Spinal cord (tissue), 10 donors: ENCODE measurements around the gene SYCE3. TPM values are rescaled to one million over a fixed set of nuclear protein-coding genes. Genes with fewer than 3 reads are reported as not detected.

Experiments used
- DNase-seq, 6 donors: peaks; one replicate each; pipeline versions ENCODE4 v3.0.0 to v3.0.0-alpha.2; 2013 to 2015; ENCODE audit warnings: low spot score in 6 of 6, low read depth in 4 of 6
- H3K27ac ChIP-seq: one replicate; pipeline ENCODE4 v1.5.1; 2013; ENCODE audit warnings: low read depth, low read length, control low read depth
- H3K27me3 ChIP-seq: one replicate; pipeline ENCODE4 v1.6.1; 2013; ENCODE audit warnings: low read length; ENCODE audit not compliant: control insufficient read depth, insufficient read depth
- H3K36me3 ChIP-seq: one replicate; pipeline ENCODE4 v1.6.1; 2013; ENCODE audit warnings: low read length; ENCODE audit not compliant: control insufficient read depth, insufficient read depth
- H3K4me1 ChIP-seq: one replicate; pipeline ENCODE4 v1.6.1; 2013; ENCODE audit warnings: low read length; ENCODE audit not compliant: control insufficient read depth, insufficient read depth
- H3K4me3 ChIP-seq: one replicate; pipeline ENCODE4 v1.5.1; 2013; ENCODE audit warnings: low read depth, low read length, control low read depth
- H3K9me3 ChIP-seq: one replicate; pipeline ENCODE4 v1.6.1; 2013; ENCODE audit warnings: low read length; ENCODE audit not compliant: control insufficient read depth, insufficient read depth
- WGBS: methylation state at CpG from one replicate; pipeline ENCODE4 v1.1.5; 2013; ENCODE audit warnings: missing lambda C conversion rate; ENCODE audit not compliant: insufficient coverage; 5-methylcytosine and 5-hydroxymethylcytosine counted together
- polyA plus RNA-seq, 2 donors: library from polyadenylated mRNA; unstranded; fragments of 120-200 nt; gene quantifications; one replicate each; pipeline ENCODE4 v1.2.1, GENCODE V29; 2013; ENCODE audit not compliant: insufficient read length in 2 of 2
- total RNA-seq, 2 donors: library from RNA; depleted of rRNA in 1 of 2; stranded (reverse); fragments of 120-200 nt in 1 of 2; fragments of >200 nt in 1 of 2; gene quantifications; one replicate each; pipeline versions ENCODE4 v1.2.3 to v1.2.4, GENCODE V29; 2013 to 2014
- donor health status: healthy.

Gene SYCE3
- total and polyA plus RNA-seq, 4 donors: 0.66 TPM; not detected in 3

DNA sequence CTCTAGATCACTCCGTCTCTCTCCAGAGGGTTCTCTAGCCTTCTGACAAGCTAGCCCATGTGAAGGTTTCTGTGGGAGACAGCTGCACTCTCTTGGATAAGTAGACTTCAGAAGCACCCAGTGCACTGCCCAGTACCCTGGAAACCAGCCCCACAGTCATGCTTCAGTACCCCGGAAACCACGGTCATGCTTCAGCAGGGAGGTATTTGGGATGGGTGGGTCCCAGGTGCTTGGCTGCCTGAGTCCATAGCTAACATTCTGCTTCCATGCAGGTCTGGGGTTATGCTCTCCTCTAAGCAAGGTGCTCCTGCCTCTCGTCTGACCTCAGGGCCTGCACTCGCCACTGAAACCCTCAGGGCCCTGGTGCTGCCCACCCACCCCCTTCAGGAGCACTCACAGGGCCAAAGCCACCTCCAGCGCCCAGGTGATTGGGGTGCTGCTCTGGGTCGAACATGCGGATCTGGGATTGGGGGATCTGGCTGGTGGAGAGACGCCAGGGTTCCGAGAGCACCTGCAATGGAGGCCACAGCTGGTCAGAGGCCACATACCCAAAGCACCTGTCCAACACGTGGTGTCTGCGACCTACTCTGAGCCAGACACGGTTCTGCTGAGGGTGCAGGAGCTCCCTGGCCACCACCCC is 7.3 kb upstream of the SYCE3 start:
- Histone ChIP-seq H3K27ac (no peak overlapping the region), H3K4me3 (no peak overlapping the region), H3K27me3 (no peaks in the 10 kb centered on the region), H3K9me3 (no peaks in the 10 kb centered on the region), H3K36me3 (peaks cover 67% of the 10 kb centered on the region), H3K4me1 (peaks cover 14% of the 10 kb centered on the region)
- WGBS: 91% methylated on average over 13 of the region's 13 CpGs
- no peak for DNase-seq

- Histone ChIP-seq H3K9me3 (no peaks in the 10 kb centered on the region), H3K4me3 (no peak overlapping the region), H3K27ac (no peak overlapping the region), H3K27me3 (no peaks in the 10 kb centered on the region), H3K4me1 (peaks cover 12% of the 10 kb centered on the region), H3K36me3 (peaks cover 61% of the 10 kb centered on the region)
- DNase-seq: no peak
- 86% methylated on average over 7 of the region's 8 CpGs for WGBS
Observed at GRCh38 chr22:50569041-50569459, 6.3 kb upstream of the SYCE3 start.

DNA sequence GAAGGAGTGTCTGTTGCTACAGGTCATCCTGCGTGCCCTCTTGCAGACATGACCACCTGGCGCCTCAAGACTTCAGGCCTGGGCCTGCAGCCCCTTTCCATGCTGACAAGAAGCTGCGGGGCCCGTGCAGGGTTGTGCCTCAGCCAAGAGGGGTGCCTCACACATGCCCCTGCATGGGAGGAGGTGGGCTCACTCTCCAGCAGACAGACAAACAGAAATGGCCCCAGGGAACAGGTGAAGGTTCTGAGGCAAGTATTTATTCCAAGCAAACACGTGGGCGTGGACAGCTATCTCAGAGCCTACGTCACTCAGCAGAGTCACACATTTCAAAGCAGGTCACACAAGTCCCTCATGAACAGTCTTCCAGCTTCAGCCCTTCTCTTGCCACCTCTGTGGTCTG is 5.9 kb upstream of the SYCE3 start:
- Histone ChIP-seq H3K4me3 (no peak overlapping the region), H3K36me3 (peaks cover 57% of the 10 kb centered on the region), H3K4me1 (peaks cover 12% of the 10 kb centered on the region), H3K27ac (no peak overlapping the region), H3K9me3 (no peaks in the 10 kb centered on the region), H3K27me3 (no peaks in the 10 kb centered on the region)
- 91% methylated on average over 4 of the region's 7 CpGs for WGBS
- no peak for DNase-seq

DNA sequence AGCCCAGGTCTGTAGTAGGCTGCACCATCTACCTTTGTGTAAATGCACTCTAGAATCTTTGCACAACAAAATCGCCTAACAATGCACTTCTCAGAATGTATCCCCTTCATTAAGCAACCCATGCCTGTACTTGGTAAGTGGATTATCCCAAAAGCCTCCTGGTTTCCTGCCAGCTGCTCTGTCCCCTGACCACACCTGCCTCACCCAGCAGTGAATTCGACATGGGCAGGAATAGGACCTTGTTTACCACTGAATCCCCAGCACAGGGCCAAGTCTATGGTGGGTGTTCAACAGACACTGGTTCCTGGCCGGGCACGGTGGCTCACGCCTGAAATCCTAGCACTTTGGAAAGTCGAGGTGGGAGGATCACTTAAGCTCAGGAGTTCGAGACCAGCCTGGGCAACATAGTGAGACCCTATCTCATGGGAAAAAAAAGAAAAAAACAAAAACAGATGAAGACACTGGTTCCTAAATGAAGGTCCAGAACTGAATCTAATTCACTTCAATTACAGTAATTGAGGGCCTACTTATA is 5.1 kb upstream of the SYCE3 start:
- WGBS: 93% methylated on average over 6 of the region's 7 CpGs
- peaks cover 48% of the 10 kb centered on the region for H3K36me3 ChIP-seq

DNA sequence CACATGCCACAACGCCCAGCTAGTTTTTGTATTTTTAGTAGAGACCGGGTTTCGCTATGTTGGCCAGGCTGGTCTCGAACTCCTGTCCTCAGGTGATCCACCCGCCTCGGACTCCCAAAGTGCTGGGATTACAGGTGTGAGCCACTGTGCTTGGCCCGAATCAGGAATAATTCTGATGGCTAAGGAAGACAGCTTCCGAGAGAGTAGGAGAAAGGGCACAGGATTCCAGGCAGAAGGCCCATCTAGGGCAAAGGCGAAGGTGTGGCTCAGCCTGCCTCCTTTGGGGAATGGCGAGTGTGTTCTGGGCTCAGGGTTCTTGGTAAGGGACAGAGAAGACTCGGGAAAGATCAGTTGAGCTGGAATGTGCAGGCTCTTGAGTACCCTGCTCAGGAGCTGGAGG is 1.6 kb upstream of the SYCE3 start:
- no peak overlapping the region for H3K27ac ChIP-seq
- 87% methylated on average over 9 of the region's 11 CpGs for WGBS
- no peaks in the 10 kb centered on the region for H3K27me3 ChIP-seq
- H3K9me3 ChIP-seq: no peaks in the 10 kb centered on the region
- peaks cover 15% of the 10 kb centered on the region for H3K4me1 ChIP-seq
- DNase-seq: no peak
- peaks cover 14% of the 10 kb centered on the region for H3K36me3 ChIP-seq
- H3K4me3 ChIP-seq: no peak overlapping the region

More for the DNA sequence above, 5.1 kb upstream of the SYCE3 start:
- no peak for DNase-seq
- no peak overlapping the region for H3K4me3 ChIP-seq
- no peak overlapping the region for H3K27ac ChIP-seq
- no peaks in the 10 kb centered on the region for H3K27me3 ChIP-seq
- peaks cover 15% of the 10 kb centered on the region for H3K4me1 ChIP-seq
- H3K9me3 ChIP-seq: no peaks in the 10 kb centered on the region

- Histone ChIP-seq H3K4me1 (peaks cover 15% of the 10 kb centered on the region), H3K9me3 (no peaks in the 10 kb centered on the region), H3K4me3 (peak overlapping the region; percentile 79), H3K27ac (no peak overlapping the region), H3K36me3 (peaks cover 7% of the 10 kb centered on the region), H3K27me3 (no peaks in the 10 kb centered on the region)
- WGBS: 17% methylated on average over 15 of the region's 17 CpGs
- peak in 1 of 6 donors; percentile 27 for DNase-seq
Observed at GRCh38 chr22:50563413-50564160, 868 bp upstream of the SYCE3 start.

DNA sequence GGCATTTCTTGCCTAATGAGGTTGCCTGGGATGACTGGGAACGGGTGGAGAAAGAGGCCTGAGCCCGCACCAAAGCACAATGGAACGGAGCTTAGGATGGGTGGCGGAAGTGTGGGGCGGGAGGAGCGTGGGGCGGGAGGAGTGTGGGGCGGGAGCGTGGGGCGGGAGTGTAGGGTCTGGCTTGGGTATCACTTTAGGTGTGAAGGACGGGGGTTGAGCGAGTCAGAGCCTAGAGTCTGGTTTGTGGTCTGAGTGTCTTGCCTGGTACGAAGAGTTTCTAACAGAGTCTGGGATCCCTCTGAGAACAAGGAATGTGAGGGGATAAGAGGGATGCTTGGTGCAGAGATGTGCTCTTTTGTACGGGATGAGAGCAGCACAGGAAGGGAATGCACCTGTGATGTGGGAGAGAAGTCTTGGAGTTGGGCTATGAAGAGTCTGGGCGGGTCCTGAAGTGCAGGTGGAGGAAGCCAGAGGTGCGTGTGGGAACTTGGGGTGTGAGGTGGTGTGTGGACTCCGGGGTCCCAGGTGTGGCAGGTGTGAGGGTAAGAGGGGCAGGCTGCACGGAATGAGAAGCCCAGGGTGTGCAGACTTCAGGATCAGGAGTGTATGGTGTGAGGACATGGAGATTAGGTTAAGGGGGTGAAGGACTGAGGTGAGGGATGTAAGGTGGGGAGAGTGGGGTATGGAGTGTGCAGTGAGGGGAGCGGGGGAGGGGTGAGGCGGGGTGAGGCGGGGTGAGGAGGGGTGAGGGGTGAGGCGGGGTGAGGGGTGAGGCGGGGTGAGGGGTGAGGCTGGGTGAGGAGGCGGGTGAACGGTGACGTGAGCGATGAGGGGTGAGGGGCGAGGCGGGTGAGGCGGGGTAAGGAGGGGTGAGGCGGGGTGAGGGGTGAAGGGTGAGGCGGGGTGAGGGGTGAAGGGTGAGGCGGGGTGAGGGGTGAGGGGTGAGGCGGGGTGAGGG is 1.0 kb downstream of the SYCE3 start:
- no peaks in the 10 kb centered on the region for H3K9me3 ChIP-seq
- H3K4me3 ChIP-seq: no peak overlapping the region
- no peaks in the 10 kb centered on the region for H3K27me3 ChIP-seq
- 70% methylated on average over 18 of the region's 34 CpGs for WGBS
- peaks cover 15% of the 10 kb centered on the region for H3K4me1 ChIP-seq
- no peak for DNase-seq
- H3K36me3 ChIP-seq: no peaks in the 10 kb centered on the region
- no peak overlapping the region for H3K27ac ChIP-seq

DNA sequence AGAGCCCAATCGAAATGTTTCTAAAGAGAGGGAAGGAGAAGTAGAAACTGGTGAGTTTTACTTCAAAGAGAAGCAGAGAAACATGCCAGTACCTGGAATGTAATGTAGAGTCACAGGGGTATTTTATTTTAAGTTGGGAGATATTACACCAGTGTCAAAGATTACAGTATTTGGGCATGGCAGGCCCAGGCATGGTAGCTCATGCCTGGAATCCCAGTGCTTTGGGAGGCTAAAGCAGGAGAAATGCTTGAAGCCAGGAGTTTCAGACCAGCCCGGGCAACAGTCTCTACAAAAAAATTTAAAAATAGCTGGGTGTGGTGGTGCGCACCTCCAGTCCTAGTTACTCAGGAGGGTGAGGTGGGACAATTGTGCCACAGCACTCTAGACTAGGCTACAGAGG is 2.7 kb downstream of the SYCE3 start:
- WGBS: 87% methylated on average over 1 of the region's 3 CpGs
- no peaks in the 10 kb centered on the region for H3K9me3 ChIP-seq
- H3K4me3 ChIP-seq: no peak overlapping the region
- H3K27ac ChIP-seq: no peak overlapping the region
- H3K4me1 ChIP-seq: peaks cover 15% of the 10 kb centered on the region
- no peak for DNase-seq
- H3K36me3 ChIP-seq: no peaks in the 10 kb centered on the region
- H3K27me3 ChIP-seq: no peaks in the 10 kb centered on the region

GRCh38 chr22:50556703-50557102 is 6.0 kb downstream of the SYCE3 start:
- Histone ChIP-seq H3K36me3 (no peaks in the 10 kb centered on the region), H3K9me3 (no peaks in the 10 kb centered on the region), H3K4me1 (no peaks in the 10 kb centered on the region), H3K27ac (no peak overlapping the region), H3K4me3 (no peak overlapping the region), H3K27me3 (peaks cover 3% of the 10 kb centered on the region)
- WGBS: no CpG with 5 or more reads among the region's 5 CpGs
- DNase-seq: peak in 1 of 6 donors; percentile 5
